ENCODE measurements around the gene NT5DC3. TPM values are rescaled to one million over a fixed set of nuclear protein-coding genes. Genes with fewer than 3 reads are reported as not detected.

NT5DC3 gene
- total and polyA plus RNA-seq, 9 of the 15 experiments (the other 6 are each of a cell fraction or from before 2014, with no cell fraction given): 6.3 to 33.5 (median 24.5) TPM

DNA sequence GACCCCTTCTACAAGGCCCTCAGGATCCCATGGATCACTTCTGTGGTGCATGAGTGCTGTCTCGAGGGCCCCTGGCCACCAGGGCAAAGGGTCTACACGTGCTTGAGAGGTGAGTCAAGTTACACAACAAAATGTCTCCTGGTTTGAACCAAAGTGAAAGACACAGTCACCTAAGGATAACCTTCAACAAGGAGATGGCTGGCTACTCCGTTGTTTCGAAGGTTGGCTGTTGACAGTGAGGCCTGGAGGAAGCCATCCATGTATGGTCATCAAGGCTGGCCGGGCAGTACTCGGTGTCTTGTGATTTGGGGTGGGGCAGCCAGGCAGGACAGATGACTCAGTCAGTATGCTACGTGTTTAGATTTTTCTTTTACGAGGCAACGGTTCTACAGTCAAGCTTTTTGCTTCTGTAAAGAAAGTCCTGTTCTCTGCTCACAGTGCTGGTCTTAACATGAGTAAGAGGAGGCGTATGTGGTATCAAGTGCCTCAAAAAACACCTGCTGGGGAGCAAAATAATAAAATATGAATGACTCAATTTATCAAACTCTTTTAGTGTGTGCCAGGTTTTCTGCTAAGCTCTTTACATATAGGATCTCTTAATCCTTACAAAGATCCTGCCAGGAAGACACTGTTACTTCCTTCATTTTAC is 18.0 kb upstream of the NT5DC3 start (continued):
- TF ChIP-seq, protein P1, sequence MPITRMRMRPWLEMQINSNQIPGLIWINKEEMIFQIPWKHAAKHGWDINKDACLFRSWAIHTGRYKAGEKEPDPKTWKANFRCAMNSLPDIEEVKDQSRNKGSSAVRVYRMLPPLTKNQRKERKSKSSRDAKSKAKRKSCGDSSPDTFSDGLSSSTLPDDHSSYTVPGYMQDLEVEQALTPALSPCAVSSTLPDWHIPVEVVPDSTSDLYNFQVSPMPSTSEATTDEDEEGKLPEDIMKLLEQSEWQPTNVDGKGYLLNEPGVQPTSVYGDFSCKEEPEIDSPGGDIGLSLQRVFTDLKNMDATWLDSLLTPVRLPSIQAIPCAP (CRISPR knock-in tag; IDR thresholded peaks at IDR 0.05; ENCODE audit: borderline replicate concordance): no peak
- TF ChIP-seq, protein P2, sequence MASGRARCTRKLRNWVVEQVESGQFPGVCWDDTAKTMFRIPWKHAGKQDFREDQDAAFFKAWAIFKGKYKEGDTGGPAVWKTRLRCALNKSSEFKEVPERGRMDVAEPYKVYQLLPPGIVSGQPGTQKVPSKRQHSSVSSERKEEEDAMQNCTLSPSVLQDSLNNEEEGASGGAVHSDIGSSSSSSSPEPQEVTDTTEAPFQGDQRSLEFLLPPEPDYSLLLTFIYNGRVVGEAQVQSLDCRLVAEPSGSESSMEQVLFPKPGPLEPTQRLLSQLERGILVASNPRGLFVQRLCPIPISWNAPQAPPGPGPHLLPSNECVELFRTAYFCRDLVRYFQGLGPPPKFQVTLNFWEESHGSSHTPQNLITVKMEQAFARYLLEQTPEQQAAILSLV (tag; IDR thresholded peaks at IDR 0.05): peak; percentile 46; the same call in 1 of the 2 replicates

DNA sequence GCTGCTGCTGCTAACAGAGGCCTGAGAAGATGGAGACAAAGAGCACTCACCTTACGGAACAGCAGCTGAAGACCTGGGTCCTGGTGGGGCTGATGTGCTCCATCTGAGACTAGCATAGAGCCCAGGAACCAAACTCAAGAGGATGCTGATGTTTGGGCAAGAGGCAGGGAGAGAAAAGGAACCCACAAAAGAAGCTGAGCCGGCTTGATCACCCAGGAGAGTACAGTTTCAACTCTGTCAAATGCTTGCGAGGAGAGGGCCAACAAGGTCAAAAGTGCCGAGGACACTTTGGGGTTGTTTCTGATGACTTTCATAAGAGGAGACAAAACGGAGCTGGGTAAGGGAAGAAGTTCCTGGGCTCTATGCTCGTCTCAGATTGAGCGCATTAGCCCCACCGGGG is 17.3 kb upstream of the NT5DC3 start:
- CTCF ChIA-PET (ENCODE audit: low intra/inter-chr PET ratio): interaction anchor here (0.6 kb wide), 1 partner anchor 513 kb away, joined by 3 read pairs; no protein-coding TSS in a partner anchor
- in situ Hi-C loops (cut with MboI): no loop called here
- TF ChIP-seq BRD4 (IDR thresholded peaks at IDR 0.05) (no peak), PYGO2 (tag; IDR thresholded peaks at IDR 0.05) (no peak), CBX1 (IDR thresholded peaks at IDR 0.05; ENCODE audit: low read depth) (no peak), HDAC1 (IDR thresholded peaks at IDR 0.05) (no peak), RBM15 (IDR thresholded peaks at IDR 0.05; ENCODE audit: insufficient read depth, low read length) (no peak), ZNF274 (IDR thresholded peaks at IDR 0.05; ENCODE audit: borderline replicate concordance, low read depth, low read length) (no peak), HMGN3 (IDR thresholded peaks at IDR 0.05; ENCODE audit: borderline replicate concordance, extremely low read depth, insufficient read length, low read depth, low read length) (no peak), DDX20 (tag; IDR thresholded peaks at IDR 0.05; ENCODE audit: low read depth) (no peak), CEBPZ (IDR thresholded peaks at IDR 0.05; ENCODE audit: borderline replicate concordance, low read depth, low read length) (no peak)
- TF ChIP-seq, protein P3, sequence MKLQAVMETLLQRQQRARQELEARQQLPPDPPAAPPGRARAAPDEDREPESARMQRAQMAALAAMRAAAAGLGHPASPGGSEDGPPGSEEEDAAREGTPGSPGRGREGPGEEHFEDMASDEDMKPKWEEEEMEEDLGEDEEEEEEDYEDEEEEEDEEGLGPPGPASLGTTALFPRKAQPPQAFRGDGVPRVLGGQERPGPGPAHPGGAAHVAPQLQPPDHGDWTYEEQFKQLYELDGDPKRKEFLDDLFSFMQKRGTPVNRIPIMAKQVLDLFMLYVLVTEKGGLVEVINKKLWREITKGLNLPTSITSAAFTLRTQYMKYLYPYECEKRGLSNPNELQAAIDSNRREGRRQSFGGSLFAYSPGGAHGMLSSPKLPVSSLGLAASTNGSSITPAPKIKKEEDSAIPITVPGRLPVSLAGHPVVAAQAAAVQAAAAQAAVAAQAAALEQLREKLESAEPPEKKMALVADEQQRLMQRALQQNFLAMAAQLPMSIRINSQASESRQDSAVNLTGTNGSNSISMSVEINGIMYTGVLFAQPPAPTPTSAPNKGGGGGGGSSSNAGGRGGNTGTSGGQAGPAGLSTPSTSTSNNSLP (IDR thresholded peaks at IDR 0.05; ENCODE audit: borderline replicate concordance, low read depth, low read length): no peak

More for the DNA sequence above, 17.3 kb upstream of the NT5DC3 start:
- Histone ChIP-seq H3K27me3 (ENCODE audit: control insufficient read depth in 2 of 2, insufficient read depth in 2 of 2, low read length in 2 of 2) (peaks cover 4 to 14% of the 10 kb centered on the region in 2 experiments; a peak in 4 of 5 replicates), H4K20me1 (replicated peaks; ENCODE audit: control insufficient read depth, insufficient read depth, low read length) (no peaks in the 10 kb centered on the region), H3K4me3 (no peak overlapping the region), H3K9me3 (replicated peaks; ENCODE audit: control insufficient read depth, insufficient read depth, low read depth, low read length) (no peaks in the 10 kb centered on the region), H3K27ac (ENCODE audit: extremely low read depth, low read depth, low read length) (no peak overlapping the region), H3K9me1 (ENCODE audit: control insufficient read depth, insufficient read depth, low read length) (no peaks in the 10 kb centered on the region), H3K79me2 (ENCODE audit: control insufficient read depth, insufficient read depth, low read length) (no peaks in the 10 kb centered on the region), H3K4me1 (replicated peaks in 1 of 2; ENCODE audit: control insufficient read depth in 2 of 2, insufficient read depth in 2 of 2, low read length in 2 of 2) (peaks cover 0 to 9% of the 10 kb centered on the region in 2 experiments; a peak in 2 of 5 replicates), H3K9ac (ENCODE audit: insufficient read depth in 1 of 2, low read depth in 2 of 2, low read length in 2 of 2) (no peak overlapping the region), H3K4me2 (ENCODE audit: insufficient read depth, low read length) (no peak overlapping the region), H3K36me3 (ENCODE audit: control insufficient read depth, insufficient read depth, low read length) (no peaks in the 10 kb centered on the region), H2AFZ (ENCODE audit: low read depth, low read length) (no peak overlapping the region; the same call in 1 of the 2 replicates)
- ATAC-seq (no peak), DNase-seq (ENCODE audit: extremely low read depth in 1 of 4, low spot score in 3 of 4) (no peak), FAIRE-seq (no peak)
- 54% methylated on average over 8 of the region's 8 CpGs for WGBS (ENCODE audit: insufficient coverage, low coverage, missing lambda C conversion rate)
- POLR2A ChIA-PET: no interaction called here
- no TSS peak for BruUV-seq (replicated peaks)
- intact Hi-C loops (cut with micrococcal nuclease): no loop called here
